Inferior parietal cortex (tissue), 1 donor: ENCODE data around the gene GNAL.
"Not testable (repeated sequence)": the region's sequence is repeated elsewhere in the genome, so short reads cannot be mapped to it uniquely, and the experiment has no call there.

Source experiments
- DNase-seq: peaks from one replicate; pipeline ENCODE4 v3.0.0-alpha.2; 2016; ENCODE audit errors: extremely low spot score

GNAL gene

GRCh38 chr18:11688972-11689668 lies at the start of gene GNAL:
Gene GNAL, plus strand, starts transcription at chr18:11689264. Its CDS starts 300 bp downstream, at chr18:11689564.
- DNase-seq = peak; percentile 60

GRCh38 chr18:11647310-11647709 lies 41.8 kb upstream of the GNAL start:
- not testable (repeated sequence) for DNase-seq

GRCh38 chr18:11647804-11648203 lies 41.3 kb upstream of the GNAL start:
- not testable (repeated sequence) for DNase-seq

GRCh38 chr18:11649839-11650238 lies 39.2 kb upstream of the GNAL start:
- no peak for DNase-seq

GRCh38 chr18:11651899-11652298 lies 37.2 kb upstream of the GNAL start:
- no peak for DNase-seq

- no peak for DNase-seq
Measured at GRCh38 chr18:11653521-11653920, 35.5 kb upstream of the GNAL start.

GRCh38 chr18:11654736-11655605 lies 34.1 kb upstream of the GNAL start:
- peak; percentile 66 for DNase-seq

GRCh38 chr18:11655606-11655932 lies 33.5 kb upstream of the GNAL start:
- no peak for DNase-seq

- DNase-seq = no peak
Measured at GRCh38 chr18:11657152-11657551, 31.9 kb upstream of the GNAL start.

GRCh38 chr18:11657554-11657953 lies 31.5 kb upstream of the GNAL start:
- DNase-seq = no peak

GRCh38 chr18:11658019-11658418 lies 31.0 kb upstream of the GNAL start:
- DNase-seq = no peak

GRCh38 chr18:11658989-11659388 lies 30.1 kb upstream of the GNAL start:
- no peak for DNase-seq

- no peak for DNase-seq
Measured at GRCh38 chr18:11660691-11661090, 28.4 kb upstream of the GNAL start.

- no peak for DNase-seq
Measured at GRCh38 chr18:11661430-11661829, 27.6 kb upstream of the GNAL start.

GRCh38 chr18:11663439-11664029 lies 25.5 kb upstream of the GNAL start:
- DNase-seq = no peak

GRCh38 chr18:11664286-11664685 lies 24.8 kb upstream of the GNAL start:
- no peak for DNase-seq

GRCh38 chr18:11665146-11665545 lies 23.9 kb upstream of the GNAL start:
- no peak for DNase-seq

- DNase-seq = no peak
Measured at GRCh38 chr18:11665587-11665986, 23.5 kb upstream of the GNAL start.

GRCh38 chr18:11666176-11666575 lies 22.9 kb upstream of the GNAL start:
- no peak for DNase-seq

- DNase-seq = no peak
Measured at GRCh38 chr18:11666831-11667230, 22.2 kb upstream of the GNAL start.

- DNase-seq = no peak
Measured at GRCh38 chr18:11667578-11667977, 21.5 kb upstream of the GNAL start.

- DNase-seq = no peak
Measured at GRCh38 chr18:11668441-11669169, 20.5 kb upstream of the GNAL start.
